Measurements from ENCODE around the gene RUFY4.

The RUFY4 gene

DNA sequence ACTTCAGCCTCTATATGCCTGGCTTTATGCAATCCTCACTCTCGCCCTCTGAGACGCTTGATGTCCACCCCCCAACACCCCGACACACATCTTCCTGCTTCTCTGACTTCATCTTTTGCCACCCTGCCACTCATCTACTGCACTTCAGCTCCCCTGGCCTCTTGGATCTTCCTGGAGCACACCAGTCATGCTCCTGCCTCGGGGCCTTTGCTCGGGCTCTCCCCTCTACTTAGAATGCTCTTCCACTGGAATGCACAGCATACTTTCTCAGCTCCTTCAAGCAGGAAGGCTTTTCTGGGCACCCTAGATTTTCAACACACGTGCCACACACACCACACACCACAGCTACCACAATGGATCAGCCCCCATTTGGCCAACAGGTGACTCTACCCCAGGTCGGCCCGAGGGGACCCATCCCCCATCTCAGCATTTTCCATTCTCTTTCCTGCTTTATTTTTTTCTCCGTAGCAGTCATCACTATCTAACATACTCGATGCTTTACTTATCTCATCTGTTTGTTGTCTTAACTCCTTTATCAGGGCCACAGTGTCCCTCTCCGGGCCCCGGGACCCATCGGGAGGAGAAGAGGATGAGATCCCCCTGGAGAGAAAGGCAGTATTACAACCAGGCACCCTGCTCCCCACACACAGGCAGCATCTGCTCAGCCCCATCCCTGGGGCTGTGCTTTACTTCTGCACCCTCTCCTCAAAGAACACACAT lies 2.3 kb downstream of the RUFY4 start:
- TF ChIP-seq USF1 (IDR thresholded peaks at IDR 0.05) (no peak), RAD21 (IDR thresholded peaks at IDR 0.05; ENCODE audit: low read depth) (no peak), CREB1 (IDR thresholded peaks at IDR 0.05; ENCODE audit: low read depth) (no peak), REST (IDR thresholded peaks at IDR 0.05; ENCODE audit: low read depth) (no peak)

DNA sequence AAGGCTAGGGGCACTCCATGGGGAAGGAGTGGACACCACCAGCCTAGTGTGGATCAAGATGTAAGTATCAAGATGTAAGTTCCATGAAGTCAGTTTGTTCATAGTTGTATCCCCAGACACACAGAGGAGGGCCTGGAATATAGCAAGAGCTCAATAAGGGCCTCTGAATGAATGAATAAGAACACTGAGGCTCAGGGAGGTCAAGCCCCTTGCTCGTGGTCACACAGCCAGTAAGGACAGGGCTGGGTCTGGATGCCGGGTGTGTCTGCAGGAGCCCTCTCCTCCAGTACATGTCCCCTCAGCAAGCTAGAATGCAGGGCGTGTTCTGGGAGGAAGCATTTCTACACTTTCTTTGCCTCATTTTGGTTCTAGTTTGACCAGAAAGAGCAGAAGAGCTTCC lies 2.9 kb downstream of the RUFY4 start:
- TF ChIP-seq USF1 (IDR thresholded peaks at IDR 0.05) = no peak
- TF ChIP-seq ZBTB7A (IDR thresholded peaks at IDR 0.05; ENCODE audit: low read depth) = no peak
- no peak for TF ChIP-seq REST (IDR thresholded peaks at IDR 0.05; ENCODE audit: low read depth)
- no peak for TF ChIP-seq FOXM1 (IDR thresholded peaks at IDR 0.05; ENCODE audit: borderline replicate concordance, low read depth)

- TF ChIP-seq TEAD4 (IDR thresholded peaks at IDR 0.05) (no peak), CREB1 (IDR thresholded peaks at IDR 0.05; ENCODE audit: low read depth) (no peak)
Measured at GRCh38 chr2:218072478-218073024, 3.5 kb downstream of the RUFY4 start.

GRCh38 chr2:218073185-218073584 lies 4.1 kb downstream of the RUFY4 start:
- TF ChIP-seq REST (IDR thresholded peaks at IDR 0.05; ENCODE audit: low read depth) = no peak
- no peak for TF ChIP-seq ZBTB7A (IDR thresholded peaks at IDR 0.05; ENCODE audit: low read depth)
- no peak for TF ChIP-seq YY1 (IDR thresholded peaks at IDR 0.05; ENCODE audit: low read depth)
- TF ChIP-seq CREB1 (IDR thresholded peaks at IDR 0.05; ENCODE audit: low read depth) = no peak
- TF ChIP-seq EP300 (IDR thresholded peaks at IDR 0.05; ENCODE audit: borderline replicate concordance) = no peak
- TF ChIP-seq FOXM1 (IDR thresholded peaks at IDR 0.05; ENCODE audit: borderline replicate concordance, low read depth) = no peak

DNA sequence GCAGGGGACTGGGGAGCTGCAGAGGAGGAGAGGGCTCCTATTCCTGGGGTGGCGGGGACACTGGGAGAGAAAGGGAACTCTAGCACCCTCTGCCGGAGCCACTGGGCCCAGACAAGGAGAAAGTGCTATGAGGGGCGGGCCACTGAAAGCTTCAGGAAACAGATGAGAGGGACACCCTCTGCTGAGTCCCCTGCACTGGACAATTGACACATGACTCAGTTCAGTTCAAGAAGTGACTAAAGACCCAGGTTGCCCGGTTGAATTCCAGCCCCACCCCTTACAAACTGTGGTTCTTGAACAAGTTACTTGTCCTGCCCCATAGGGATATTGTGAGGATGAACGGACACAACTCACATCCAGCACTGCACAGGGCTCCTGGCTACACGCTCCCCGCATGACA lies 5.0 kb downstream of the RUFY4 start:
- TF ChIP-seq RAD21 (IDR thresholded peaks at IDR 0.05; ENCODE audit: low read depth) (peak; percentile 33; the same call in 1 of the 2 replicates), NFIC (IDR thresholded peaks at IDR 0.05) (no peak)

- no peak for TF ChIP-seq CEBPB (IDR thresholded peaks at IDR 0.05)
- TF ChIP-seq EGR1 (IDR thresholded peaks at IDR 0.05) = no peak
- no peak for TF ChIP-seq REST (IDR thresholded peaks at IDR 0.05; ENCODE audit: low read depth)
- no peak for TF ChIP-seq CREB1 (IDR thresholded peaks at IDR 0.05; ENCODE audit: low read depth)
- TF ChIP-seq, protein P1, sequence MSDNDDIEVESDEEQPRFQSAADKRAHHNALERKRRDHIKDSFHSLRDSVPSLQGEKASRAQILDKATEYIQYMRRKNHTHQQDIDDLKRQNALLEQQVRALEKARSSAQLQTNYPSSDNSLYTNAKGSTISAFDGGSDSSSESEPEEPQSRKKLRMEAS (IDR thresholded peaks at IDR 0.05) = no peak
- no peak for TF ChIP-seq TEAD4 (IDR thresholded peaks at IDR 0.05)
- no peak for TF ChIP-seq ZBTB7A (IDR thresholded peaks at IDR 0.05; ENCODE audit: low read depth)
- no peak for TF ChIP-seq EP300 (IDR thresholded peaks at IDR 0.05; ENCODE audit: borderline replicate concordance)
- TF ChIP-seq FOXM1 (IDR thresholded peaks at IDR 0.05; ENCODE audit: borderline replicate concordance, low read depth) = no peak
- no peak for TF ChIP-seq USF1 (IDR thresholded peaks at IDR 0.05)
- TF ChIP-seq RAD21 (IDR thresholded peaks at IDR 0.05; ENCODE audit: low read depth) = no peak
- TF ChIP-seq TAF1 (IDR thresholded peaks at IDR 0.05; ENCODE audit: low read depth) = no peak
- TF ChIP-seq NFIC (IDR thresholded peaks at IDR 0.05) = no peak
Measured at GRCh38 chr2:218075975-218076811, 7.1 kb downstream of the RUFY4 start.

All from Ishikawa (cell line).